ENCODE data around the gene GGA2.
"Not testable (repeated sequence)": the region's sequence is repeated elsewhere in the genome, so short reads cannot be mapped to it uniquely, and the experiment has no call there.

The GGA2 gene

DNA sequence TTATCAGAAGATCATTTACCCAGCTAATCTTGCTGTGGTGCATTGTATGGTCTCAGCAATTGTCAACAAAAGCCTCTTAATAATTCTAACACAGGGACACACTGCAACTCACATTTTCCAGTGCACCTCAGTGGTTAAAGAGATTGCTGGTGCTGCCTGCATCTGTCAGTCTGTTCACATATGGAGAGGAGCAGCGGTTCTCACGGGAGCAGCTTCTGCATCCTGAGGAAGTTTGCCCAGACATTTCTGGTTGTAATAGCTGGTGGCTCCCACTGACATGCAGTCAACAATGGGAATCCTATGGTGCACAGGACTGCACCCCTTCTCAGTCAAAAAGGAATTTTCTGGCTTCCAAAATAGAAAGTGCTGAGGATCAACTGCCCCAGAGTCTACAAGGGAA, 7.8 kb downstream of the GGA2 start:
- no peak for DNase-seq

GRCh38 chr16:23501291-23501690, 9.0 kb downstream of the GGA2 start:
- no peak for DNase-seq

DNA sequence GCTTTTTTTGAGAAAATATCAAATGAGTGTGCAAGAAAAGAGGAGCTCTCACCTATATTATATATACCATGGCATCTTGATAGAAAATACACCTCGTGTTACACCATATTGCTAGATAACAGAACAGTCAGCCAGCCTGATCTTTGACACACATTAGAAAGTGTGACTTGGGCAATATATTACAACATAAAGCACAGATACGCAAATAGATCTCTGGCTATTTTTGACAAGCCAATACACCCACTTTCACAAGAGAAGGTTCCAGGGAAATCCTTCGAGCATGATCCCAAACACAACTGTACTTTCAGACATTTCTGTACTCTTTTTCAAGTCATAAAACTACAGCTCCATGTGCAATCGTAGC, 9.4 kb downstream of the GGA2 start:
- DNase-seq: no peak

DNA sequence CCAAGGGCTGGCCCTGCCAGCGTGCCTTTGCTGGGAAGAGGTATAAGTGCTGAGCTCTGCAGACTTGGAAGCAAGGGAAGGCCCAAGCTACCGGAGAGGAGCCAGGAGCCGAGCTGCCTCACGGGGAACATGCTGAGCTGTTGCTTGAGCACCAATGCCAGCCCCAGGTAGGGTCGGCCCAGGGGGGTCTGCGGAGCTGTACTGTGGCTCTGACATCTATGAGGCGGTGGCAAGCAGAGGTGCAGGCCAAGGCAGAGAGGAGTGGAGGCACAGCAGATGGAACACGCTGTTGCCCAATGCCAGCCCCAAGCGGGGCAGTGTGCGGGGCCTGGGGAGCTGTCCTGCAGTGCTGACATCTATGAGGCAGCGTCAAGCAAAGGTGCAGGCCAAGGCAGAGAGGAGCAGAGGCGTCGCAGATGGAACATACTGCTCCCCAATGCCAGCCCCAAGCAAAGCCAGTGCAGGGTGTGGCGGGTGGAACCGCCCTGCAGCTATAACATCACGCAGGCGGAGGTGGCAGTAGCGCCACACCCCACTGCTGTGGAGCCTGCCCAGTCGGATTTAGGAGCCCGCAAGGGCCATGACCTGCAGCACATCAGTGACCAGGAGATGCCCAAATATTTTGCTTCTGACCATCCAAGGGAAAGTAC, 10.0 kb downstream of the GGA2 start:
- no peak for DNase-seq

GRCh38 chr16:23499801-23500200, 10.5 kb downstream of the GGA2 start:
- no peak for DNase-seq

GRCh38 chr16:23498863-23499262, 11.4 kb downstream of the GGA2 start:
- DNase-seq: no peak

GRCh38 chr16:23497543-23497868, 12.8 kb downstream of the GGA2 start:
- no peak for DNase-seq

- no peak for DNase-seq
Measured at GRCh38 chr16:23496821-23497542, 13.3 kb downstream of the GGA2 start.

- no peak for DNase-seq
Measured at GRCh38 chr16:23495671-23496070, 14.6 kb downstream of the GGA2 start.

DNA sequence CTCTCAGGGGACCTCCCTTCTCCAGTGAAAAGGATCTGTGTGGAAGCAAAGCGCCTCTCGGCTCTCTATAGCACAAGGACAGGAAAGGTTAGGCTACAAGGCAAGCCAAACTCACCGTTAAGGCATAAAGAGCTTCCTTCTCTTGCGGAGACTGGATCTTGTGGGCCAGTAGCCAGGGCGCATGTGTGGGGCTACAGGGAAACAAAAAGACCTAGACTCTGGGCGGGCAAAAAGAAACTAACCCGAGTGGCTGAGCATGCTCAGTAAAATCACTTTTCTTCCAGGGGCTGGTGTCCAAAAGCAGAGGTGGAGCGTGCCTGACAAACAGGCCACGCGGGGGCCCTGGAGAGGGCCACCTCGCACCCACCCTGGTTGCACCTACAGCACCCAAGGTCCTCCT, 16.1 kb downstream of the GGA2 start:
- no peak for DNase-seq

DNA sequence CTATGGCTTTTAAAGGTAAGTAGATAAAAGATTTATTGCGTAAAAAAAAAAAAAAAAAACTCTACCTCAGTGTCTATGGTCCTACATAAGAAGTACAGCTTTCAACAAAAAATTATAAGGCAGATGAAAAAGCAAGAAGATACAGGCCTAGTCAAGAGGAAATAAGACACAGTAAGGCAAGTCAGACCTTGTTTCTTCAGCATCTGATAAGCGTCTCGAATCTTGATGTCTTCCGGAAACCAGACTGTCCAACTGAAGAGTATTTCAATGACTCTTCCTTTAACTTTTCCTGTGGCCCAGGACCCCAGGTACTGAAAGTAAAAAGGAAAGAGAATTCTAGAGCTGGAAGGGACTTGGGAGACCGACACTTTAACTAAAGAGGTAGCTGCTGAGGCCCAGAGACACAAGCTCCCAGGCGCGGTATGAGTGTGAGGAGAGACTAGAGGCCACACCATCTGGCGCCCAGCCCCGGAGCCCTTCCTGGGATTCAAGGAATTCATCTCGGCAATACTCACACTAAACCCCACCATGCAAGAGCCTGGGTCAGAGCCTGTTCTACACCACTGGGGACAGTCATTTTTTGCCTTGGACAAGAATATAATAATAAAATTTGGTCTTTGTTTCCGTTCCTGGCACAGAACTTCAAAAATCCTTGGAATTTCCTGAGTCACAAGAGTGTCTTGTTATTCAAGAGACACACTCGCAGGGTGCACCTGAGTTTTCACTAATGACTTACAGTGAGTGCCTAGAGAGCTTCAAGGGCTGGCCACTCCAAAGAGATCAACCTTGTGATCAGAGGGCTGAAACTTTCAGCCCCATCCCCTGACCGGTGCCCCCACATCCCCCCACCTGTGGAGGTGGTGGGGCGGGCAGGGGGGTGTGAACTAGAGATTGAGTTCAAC, 18.6 kb downstream of the GGA2 start:
- DNase-seq: no peak

GRCh38 chr16:23486480-23486879, 23.8 kb downstream of the GGA2 start:
- DNase-seq: no peak

DNA sequence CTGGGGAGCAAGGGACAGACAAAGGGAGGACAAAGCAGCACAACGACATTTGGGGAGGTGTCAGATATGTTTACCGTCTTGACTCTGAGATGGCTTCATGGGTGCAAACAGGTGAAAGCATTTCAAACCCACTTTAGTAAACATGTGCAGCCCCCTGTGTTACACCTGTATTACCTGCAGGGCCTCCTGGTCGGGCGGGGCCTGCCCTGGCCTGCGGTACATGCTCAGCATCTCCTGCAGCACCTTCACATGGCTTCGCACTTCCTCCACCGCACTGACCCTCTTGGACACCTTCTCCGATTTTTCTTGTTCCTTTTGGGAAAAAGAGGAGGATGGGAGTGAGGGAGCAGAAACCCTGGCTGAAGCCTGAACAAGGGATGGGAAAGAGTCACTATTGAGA, 24.5 kb downstream of the GGA2 start:
- no peak for DNase-seq

- DNase-seq: no peak
Measured at GRCh38 chr16:23485257-23485614, 25.1 kb downstream of the GGA2 start.

- DNase-seq: no peak
Measured at GRCh38 chr16:23484510-23485256, 25.6 kb downstream of the GGA2 start.

DNA sequence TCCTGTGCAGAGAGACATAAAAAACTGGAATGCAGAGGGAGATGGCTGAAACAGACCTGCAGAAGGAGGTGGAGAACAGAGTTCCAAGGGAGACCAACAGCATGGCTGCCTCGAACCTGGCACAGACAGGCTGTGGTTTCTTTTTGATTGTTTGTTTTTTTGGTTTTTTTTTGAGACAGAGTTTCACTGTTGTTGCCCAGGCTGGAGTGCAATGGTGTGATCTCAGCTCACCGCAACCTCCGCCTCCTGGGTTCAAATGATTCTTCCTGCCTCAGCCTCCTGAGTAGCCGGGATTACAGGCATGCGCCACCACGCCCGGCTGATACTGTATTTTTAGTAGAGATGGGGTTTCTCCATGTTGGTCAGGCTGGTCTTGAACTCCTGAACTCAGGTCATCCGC, 26.8 kb downstream of the GGA2 start:
- DNase-seq: not testable (repeated sequence)

GRCh38 chr16:23482778-23483177, 27.5 kb downstream of the GGA2 start:
- no peak for DNase-seq

DNA sequence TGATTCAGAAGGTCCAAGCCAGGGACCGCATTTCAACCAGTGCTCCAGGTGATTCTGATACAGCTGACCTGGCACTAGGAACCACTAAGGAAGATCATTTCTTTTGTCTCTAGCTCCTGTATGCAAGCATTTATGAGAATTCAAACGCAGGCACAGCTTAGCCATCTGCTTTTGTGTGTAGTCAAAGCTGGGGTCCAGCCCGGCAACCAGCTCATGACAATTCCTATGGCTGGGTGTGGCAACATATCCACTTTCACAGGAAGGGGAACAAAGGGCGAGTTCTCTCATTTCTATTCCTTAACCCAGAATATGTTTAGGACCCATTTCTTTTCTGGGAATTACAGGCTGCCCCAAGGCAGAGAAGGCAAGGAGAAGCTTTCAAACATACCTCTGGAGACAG, 30.0 kb downstream of the GGA2 start:
- no peak for DNase-seq

GRCh38 chr16:23479138-23479537, 31.2 kb downstream of the GGA2 start:
- DNase-seq: no peak

DNA sequence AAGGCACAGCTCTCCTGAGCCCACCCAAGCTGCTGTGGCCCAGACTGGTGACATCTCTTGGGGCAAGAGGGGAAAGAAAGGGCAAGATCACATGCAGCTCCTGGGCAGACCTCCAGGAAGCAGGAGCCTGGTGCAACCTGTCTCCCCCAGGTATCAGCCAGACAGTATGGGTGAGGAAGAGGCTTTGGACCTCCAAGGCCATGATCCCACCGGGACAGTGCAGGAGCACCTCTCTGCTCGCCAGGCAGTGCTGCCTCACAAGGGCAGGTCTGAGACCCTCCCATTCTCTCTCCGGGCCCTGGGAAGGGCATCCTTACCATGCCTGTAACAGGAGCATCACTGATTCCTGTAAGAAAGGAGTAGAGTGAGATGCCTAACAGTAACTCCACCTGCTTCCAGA, 31.7 kb downstream of the GGA2 start:
- DNase-seq: no peak

DNA sequence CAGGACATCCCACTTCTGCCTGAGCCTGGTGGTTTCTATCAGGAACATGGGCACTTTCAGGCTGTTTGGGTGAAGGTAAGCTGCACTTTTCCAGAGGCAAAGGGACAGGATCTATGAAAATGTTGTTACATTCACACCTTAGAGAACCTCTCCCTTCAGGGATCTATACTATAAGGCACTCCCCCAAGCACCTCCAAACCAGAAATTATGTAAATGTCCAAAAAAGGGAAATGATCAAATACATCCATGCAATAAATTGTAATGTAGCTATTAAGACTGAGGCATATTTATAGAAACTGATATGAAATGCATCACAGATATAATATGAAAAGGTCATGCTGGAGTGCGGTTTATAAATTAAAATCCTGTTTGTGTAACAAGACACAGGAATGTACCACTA, 34.0 kb downstream of the GGA2 start:
- DNase-seq: no peak

GRCh38 chr16:23469814-23470213, 40.5 kb downstream of the GGA2 start:
- no peak for DNase-seq

- no peak for DNase-seq
Measured at GRCh38 chr16:23466162-23466885, 44.0 kb downstream of the GGA2 start.

All from activated CD4-positive, CD25-positive, alpha-beta regulatory T cell (primary cell).